ENCODE measurements around the gene AHCYL2.
A peak's percentile ranks its signal among the peaks of the same experiment; 100 is the strongest.

Gene AHCYL2

DNA sequence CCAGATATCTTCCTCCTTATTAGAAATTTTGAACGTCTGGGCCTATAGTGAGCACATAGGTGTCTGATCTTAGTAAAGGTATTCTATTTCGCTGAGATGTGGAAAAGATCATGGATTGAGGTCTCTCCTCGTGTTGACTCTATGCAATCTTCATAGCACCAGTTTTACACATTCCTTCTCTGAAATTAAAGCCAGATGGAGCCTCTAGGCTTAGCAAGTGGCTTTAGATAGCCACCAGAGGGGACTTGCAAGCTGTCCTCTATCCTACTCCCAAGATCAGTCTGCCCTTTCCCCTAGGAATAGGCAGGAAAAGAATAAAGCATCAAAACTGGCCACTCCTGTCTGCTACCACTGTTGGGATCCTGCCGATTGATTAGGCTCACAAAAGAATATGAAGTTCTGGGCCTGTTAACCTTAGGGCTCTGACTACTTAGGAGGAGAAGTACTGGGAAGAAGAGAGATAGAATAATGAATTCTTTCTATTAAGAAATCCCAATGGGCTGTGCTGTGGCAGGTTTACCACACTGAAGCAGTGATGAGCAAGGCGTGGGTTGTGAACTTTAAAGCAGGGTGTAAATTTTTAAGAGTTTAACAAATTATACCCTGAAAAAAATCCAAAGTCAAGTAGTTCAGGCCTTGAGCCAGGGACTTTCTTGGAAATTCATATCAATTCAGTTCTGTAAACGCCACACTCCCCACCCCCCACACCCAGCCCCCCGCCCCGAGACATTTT, 207.2 kb downstream of the AHCYL2 start:
- no peak overlapping the region for H3K4me2 ChIP-seq (ENCODE audit: low read depth, low read length, poor library complexity, severe bottlenecking)
- TF ChIP-seq EZH2phosphoT487 (conservative IDR thresholded peaks at IDR 0.05; ENCODE audit: low read length), result no peak
- TF ChIP-seq CTCF (IDR thresholded peaks at IDR 0.05; ENCODE audit: insufficient read depth, low read length, poor library complexity, severe bottlenecking), result no peak
- H3K9ac ChIP-seq (ENCODE audit: low read length), result no peak overlapping the region
- no peak overlapping the region for H2AFZ ChIP-seq (ENCODE audit: low read depth, low read length, severe bottlenecking)
- no peaks in the 10 kb centered on the region for H3F3A ChIP-seq (ENCODE audit: insufficient read depth)
- H3K9me3 ChIP-seq (ENCODE audit: insufficient read depth, low read length), result no peaks in the 10 kb centered on the region
- no peaks in the 10 kb centered on the region for H3K27me3 ChIP-seq (ENCODE audit: low read length)
- H3K4me3 ChIP-seq (ENCODE audit: insufficient read depth, low read length, poor library complexity, severe bottlenecking), result no peak overlapping the region
- H4K20me1 ChIP-seq (ENCODE audit: low read depth, low read length), result no peaks in the 10 kb centered on the region
- no peaks in the 10 kb centered on the region for H3K79me2 ChIP-seq (ENCODE audit: insufficient read depth, low read length)
- H3K36me3 ChIP-seq (ENCODE audit: low read length), result no peaks in the 10 kb centered on the region
- H3K27ac ChIP-seq (ENCODE audit: low read depth, low read length), result no peak overlapping the region
- no peaks in the 10 kb centered on the region for H3K9me2 ChIP-seq (replicated peaks; ENCODE audit: insufficient read depth, low read length)

- peak within 1 kb of the TSS; percentile 80 for H3K9ac ChIP-seq (ENCODE audit: low read length)
- no peaks in the 10 kb centered on the region for H3F3A ChIP-seq (ENCODE audit: insufficient read depth)
- peak within 1 kb of the TSS; percentile 100 for H2AFZ ChIP-seq (ENCODE audit: low read depth, low read length, severe bottlenecking)
- H3K4me3 ChIP-seq (ENCODE audit: insufficient read depth, low read length, poor library complexity, severe bottlenecking), result peak within 1 kb of the TSS; percentile 91
- H3K27ac ChIP-seq (ENCODE audit: low read depth, low read length), result peak within 1 kb of the TSS; percentile 33
- H3K36me3 ChIP-seq (ENCODE audit: low read length), result no peaks in the 10 kb centered on the region
- no peaks in the 10 kb centered on the region for H3K79me2 ChIP-seq (ENCODE audit: insufficient read depth, low read length)
- H3K9me3 ChIP-seq (ENCODE audit: insufficient read depth, low read length), result no peaks in the 10 kb centered on the region
- no peaks in the 10 kb centered on the region for H4K20me1 ChIP-seq (ENCODE audit: low read depth, low read length)
- no peaks in the 10 kb centered on the region for H3K9me2 ChIP-seq (replicated peaks; ENCODE audit: insufficient read depth, low read length)
- H3K27me3 ChIP-seq (ENCODE audit: low read length), result no peaks in the 10 kb centered on the region
- no peak for TF ChIP-seq CTCF (IDR thresholded peaks at IDR 0.05; ENCODE audit: insufficient read depth, low read length, poor library complexity, severe bottlenecking)
- no peak for TF ChIP-seq EZH2phosphoT487 (conservative IDR thresholded peaks at IDR 0.05; ENCODE audit: low read length)
- H3K4me2 ChIP-seq (ENCODE audit: low read depth, low read length, poor library complexity, severe bottlenecking), result peak within 1 kb of the TSS; percentile 99
Measured at GRCh38 chr7:129433847-129434674, 209.2 kb downstream of the AHCYL2 start, which contains the start of gene STRIP2. TSS of gene STRIP2 (plus strand) at chr7:129434432. CDS start at chr7:129434473, 41 bp downstream.

- peak overlapping the region; percentile 100 for H2AFZ ChIP-seq (ENCODE audit: low read depth, low read length, severe bottlenecking)
- no peak overlapping the region for H3K27ac ChIP-seq (ENCODE audit: low read depth, low read length)
- TF ChIP-seq EZH2phosphoT487 (conservative IDR thresholded peaks at IDR 0.05; ENCODE audit: low read length) (no peak), CTCF (IDR thresholded peaks at IDR 0.05; ENCODE audit: insufficient read depth, low read length, poor library complexity, severe bottlenecking) (no peak)
Measured at GRCh38 chr7:129434675-129435318, 210.0 kb downstream of the AHCYL2 start.

More at GRCh38 chr7:129434675-129435318, 210.0 kb downstream of the AHCYL2 start:
- H3K4me3 ChIP-seq (ENCODE audit: insufficient read depth, low read length, poor library complexity, severe bottlenecking), result peak overlapping the region; percentile 91
- peak overlapping the region; percentile 99 for H3K4me2 ChIP-seq (ENCODE audit: low read depth, low read length, poor library complexity, severe bottlenecking)
- no peaks in the 10 kb centered on the region for H3K9me2 ChIP-seq (replicated peaks; ENCODE audit: insufficient read depth, low read length)
- no peaks in the 10 kb centered on the region for H3K79me2 ChIP-seq (ENCODE audit: insufficient read depth, low read length)
- no peaks in the 10 kb centered on the region for H3K9me3 ChIP-seq (ENCODE audit: insufficient read depth, low read length)
- peak overlapping the region; percentile 80 for H3K9ac ChIP-seq (ENCODE audit: low read length)
- H3K36me3 ChIP-seq (ENCODE audit: low read length), result no peaks in the 10 kb centered on the region
- H4K20me1 ChIP-seq (ENCODE audit: low read depth, low read length), result no peaks in the 10 kb centered on the region
- H3K27me3 ChIP-seq (ENCODE audit: low read length), result no peaks in the 10 kb centered on the region
- H3F3A ChIP-seq (ENCODE audit: insufficient read depth), result no peaks in the 10 kb centered on the region

Measured in SU-DHL-6 (cell line).